Right kidney (tissue), 1 donor: ENCODE results near the gene MRTFA.
"Not testable (repeated sequence)": the region's sequence is repeated elsewhere in the genome, so short reads cannot be mapped to it uniquely, and the experiment has no call there.

Experiments used
- DNase-seq: peaks from one replicate; pipeline ENCODE4 v3.0.0-alpha.2; 2016

Gene MRTFA

DNA sequence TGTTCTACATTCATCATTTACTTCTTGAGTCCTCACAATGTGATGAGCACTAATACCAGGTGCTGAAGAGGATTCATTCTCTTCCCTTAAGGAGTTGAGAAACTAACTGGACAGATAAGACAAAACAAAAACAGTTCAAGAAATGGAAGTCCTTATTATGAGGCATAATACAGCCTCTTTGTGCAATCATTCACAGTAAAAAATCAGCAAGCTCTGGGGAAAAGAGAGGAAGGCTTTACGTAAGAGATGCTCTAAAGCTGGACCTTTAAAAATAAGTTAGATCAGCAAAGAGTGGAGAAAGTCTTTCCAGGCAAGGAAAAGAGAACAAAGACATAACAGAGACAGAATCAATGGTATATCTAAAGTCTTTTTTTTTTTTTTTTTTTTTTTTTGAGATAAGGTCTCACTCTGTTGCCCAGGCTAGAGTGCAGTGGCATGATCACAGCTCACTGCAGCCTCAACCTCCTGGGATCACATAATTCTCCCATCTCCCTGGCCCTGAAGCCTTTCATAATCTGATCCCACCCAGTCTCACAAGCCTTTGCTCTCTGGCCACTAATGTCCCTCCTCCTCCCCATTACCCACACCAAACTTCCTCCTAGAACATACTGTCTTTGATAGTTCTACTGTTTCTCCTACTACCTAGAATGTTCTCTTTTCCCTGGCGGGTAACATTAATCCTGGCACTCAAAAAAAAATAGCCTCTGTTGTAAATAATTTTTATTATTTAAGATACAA is 40.9 kb downstream of the MRTFA start:
- DNase-seq, result no peak

DNA sequence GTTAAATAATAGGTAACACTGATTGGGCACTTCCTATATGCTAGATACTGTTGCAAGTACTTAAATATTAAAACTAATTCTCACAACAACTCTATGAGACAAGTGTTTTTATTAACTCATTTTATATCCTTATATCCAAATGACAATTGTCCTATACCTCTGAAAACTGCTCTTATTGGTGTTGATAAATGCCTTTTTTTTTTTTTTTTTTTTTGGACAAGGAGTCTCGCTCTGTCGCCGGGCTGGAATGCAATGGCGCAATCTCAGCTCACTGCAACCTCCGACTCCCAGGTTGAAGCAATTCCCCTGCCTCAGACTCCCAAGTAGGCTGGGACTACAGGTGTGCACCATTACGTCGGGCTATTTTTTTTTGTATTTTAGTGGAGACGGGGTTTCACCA is 41.6 kb downstream of the MRTFA start:
- no peak for DNase-seq

DNA sequence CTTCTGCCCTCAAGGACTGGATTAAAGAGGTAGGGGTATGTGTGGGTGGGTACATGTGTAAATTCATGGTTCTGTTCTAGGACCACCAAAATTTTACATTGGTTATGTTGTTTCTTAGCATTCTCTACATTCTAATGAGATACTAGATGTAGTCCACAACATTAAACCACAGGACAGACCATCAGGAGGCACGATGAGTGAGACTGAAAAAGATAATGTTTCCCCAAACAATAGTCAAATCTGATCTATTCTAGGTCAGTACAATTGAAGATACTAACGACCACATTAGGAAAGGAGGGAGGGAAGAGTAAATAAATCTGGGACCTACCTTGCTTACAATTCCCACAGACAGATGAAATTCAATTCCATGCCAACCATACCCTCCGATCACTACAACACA is 42.2 kb downstream of the MRTFA start:
- no peak for DNase-seq

DNA sequence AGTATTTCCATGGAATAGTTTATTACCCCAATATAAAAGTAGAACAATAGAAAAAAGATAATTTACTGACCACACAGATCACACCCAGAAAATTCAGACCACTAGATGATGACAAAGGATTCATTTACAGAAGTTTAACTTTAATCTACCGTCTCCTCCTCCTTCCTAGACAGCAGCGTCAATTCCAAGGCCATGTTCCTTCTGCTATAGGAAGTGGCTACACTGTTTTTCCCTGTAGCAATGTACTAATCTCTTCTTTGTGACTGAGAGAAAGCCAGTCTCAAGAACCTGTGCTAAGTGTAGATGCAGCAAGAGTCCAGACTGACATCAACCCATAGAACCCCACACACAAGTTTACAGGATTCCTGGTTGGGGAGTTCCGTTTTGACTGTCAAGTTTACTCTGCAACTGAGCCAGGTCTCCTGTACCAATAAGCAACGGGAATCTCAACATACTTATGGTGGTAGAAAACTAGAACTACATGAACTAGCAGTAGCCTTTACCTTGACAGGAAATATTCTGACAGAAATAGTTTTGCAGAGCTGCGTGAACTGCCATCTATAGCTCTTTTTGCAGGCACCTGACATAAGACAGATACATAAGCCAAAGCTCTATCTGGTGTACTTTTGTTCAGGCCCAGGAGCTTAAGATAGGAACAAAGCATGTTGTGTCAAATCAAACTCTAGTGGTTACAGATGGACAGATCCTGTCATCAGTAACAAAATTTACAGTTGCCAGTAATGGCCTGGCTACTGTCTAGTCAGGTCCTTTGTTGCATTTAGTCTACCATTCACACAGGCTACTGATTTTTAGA is 42.9 kb downstream of the MRTFA start:
- DNase-seq, result no peak

DNA sequence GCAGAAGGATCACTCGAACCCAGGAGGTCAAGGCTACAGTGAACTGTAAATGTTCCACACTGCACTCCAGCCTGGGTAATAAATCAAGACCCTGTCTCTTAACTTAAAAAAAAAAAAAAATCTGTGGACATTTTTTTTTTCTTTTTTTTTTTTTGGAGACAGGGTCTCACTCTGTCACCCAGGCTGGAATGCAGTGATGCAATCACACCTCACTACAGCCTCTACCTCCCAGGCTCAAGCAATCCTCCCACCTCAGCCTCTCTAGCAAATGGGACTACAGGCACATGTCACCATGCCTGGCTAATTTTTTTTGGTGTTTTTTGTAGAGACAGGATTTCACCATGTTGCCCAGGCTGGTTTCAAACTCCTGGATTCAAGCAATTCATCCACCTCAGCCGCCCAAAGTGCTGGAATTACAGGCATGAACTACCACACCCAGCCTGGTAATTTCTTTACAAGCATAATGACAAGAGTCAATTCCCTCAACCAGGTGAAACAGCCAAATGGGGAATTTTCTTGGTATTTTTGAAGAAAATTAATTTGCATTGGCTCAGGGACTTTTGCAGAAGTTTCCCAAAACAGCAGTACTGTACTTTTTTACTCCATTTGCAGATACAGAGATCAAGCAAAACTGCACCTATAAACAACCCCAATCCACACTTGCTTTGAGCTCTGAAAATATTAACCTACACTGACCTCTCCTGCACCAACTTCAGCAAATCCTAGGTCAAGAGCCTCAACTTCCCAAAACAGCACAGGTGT is 44.0 kb downstream of the MRTFA start:
- no peak for DNase-seq

DNA sequence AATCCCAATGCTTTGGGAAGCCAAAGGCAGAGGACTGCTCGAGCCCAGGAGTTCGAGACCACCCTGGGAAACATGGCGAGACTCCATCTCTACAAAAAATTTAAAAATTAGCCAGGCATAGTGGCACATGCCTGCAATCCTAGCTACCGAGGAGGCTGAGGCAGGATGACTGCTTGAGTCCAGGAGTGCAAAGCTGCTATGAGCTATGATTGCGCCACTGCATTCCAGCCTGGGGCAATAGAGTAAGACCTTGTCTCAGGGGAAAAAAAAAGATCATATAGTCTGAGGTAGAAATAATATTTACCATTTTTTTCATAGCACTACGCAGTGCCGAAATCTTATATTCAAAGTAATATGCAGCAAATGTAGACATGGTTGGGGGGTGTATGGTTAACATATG is 47.8 kb downstream of the MRTFA start:
- DNase-seq, result no peak

DNA sequence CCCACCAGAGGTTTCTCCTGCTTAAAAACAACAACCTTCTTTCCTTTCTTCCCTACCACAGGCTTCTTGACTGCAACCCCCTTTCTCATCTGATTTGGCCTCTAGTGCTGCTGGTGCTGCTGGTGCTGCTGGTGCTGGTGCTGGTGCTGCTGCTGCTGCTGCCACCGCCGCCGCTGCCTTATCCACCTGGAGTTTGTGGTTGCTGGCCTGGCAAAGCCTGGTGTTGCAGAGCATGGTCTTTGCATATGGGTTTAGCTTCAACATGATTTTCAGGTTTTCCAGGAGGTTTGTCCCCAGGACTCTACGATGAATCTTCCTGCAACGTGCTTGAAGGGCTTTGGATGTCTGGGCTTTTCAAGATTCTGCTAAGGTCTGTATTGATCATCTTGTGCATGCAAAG is 49.7 kb downstream of the MRTFA start:
- DNase-seq, result no peak

DNA sequence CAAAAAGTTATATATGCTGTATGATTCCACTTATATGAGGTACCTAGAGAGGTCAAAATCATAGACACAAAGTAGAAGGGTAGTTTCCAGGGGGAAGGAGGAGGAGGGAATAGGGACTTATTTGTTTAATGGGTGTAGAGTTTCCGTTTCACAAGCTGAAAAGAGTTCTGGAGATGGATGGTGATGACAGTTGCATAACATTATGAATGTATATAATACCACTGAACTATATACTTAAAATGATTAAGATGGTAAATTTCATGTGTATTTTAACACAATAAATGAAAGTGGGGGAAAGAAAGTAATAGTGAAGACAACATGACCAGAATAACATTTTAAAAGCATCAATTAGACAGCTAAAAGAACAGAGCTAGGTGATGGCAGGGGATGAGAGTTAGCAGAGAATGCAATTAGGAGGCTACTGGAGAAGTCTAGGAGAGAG is 51.2 kb downstream of the MRTFA start:
- DNase-seq, result no peak

DNA sequence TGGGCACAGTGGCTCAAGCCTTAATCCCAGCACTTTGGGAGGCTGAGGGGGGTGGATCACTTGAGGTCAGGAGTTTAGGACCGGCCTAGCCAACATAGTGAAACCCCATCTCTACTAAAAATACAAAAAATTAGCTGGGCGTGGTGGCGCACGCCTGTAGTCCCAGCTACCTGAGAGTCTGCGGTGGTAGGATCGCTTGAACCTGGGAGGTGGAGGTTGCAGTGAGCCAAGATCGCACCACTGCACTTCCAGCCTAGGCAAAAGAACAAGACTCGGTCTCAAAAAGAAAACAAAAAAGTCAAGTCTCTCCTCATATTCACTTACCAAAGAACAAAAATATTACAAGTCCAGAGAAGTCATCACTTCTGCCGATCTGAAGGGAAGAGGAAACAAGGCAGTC is 51.8 kb downstream of the MRTFA start:
- DNase-seq, result not testable (repeated sequence)

DNA sequence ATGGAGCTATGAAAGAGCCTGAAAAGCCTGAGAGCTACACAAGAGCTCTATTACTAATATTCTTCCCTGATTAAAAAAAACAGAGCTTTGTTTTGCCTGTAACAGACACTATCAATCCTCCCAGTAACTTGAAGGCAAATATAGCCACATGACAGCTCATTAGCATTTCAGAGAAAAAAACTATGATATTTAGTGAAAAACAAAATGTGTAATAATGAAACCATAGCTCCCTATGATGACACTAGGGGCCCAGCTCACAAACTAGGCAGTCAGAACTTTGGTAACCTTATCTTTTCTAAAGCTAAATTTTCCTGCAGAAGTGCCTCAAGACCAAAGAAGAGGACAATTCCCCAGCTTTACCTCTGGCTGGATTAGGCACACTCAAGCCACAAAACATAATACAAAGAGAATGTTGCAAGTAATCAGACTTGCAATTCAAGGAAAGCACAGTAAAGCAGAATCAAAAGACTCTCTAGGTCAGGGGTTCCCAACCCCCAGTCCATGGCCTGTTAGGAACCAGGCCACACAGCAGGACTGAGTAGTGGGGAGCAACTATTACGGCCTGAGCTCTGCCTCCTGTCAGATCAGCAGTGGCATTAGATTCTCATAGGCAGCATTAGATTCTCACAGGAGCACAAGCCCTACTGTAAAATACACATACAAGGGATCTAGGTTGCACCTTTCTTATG is 53.3 kb downstream of the MRTFA start:
- DNase-seq, result no peak

DNA sequence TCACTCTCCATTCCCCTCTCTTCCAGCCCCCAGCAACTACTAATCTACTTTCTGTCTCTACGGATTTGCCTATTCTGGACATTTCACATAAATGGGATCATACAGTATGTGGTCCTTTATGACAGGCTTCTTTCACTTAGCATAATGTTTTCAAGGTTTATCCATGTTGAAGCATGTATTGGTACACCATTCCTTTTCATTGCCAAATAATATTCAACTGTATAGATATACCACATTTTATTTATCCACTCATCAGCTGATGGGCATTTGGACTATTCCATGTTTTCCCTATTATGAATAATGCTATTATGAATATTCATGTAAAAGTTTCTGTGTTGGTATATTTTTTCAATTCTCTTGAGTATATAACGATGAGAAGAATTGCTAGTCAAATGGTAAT is 54.5 kb downstream of the MRTFA start:
- DNase-seq, result no peak

DNA sequence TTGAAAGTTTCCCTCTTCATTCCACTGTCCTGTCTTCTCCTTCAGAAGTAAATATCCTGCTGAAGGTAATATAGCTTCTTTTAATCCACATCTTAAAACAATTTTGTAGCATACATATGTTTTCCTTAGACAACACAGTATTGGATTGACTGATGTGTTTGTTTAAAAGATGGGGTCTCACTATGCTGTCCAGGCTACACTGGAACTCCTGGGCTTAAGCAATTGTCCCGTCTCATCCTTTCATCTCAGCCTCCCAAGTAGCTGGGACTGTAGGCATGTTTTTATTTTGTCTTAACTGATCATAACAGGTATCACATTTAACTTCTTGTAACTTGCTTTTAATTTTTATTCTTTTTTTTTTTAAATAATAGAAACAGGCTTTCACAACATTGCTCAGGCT is 55.9 kb downstream of the MRTFA start:
- no peak for DNase-seq

DNA sequence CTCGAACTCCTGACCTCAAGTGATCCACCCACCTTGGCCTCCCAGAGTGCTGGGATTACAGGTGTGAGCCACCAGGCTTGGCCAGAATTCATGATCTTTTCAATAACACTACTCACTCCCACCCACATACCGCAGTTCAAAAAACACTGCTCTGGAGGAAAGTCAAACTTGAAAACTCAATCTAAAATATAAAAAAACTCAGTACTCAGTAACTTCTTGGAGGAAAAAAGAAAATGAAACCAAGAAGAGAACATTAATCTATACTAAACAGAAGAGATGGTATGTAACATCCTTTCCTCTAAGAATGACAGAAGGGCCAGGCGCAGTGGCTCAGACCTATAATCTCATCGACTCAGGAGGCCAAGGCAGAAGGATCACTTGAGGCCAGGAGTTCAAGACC is 58.3 kb downstream of the MRTFA start:
- DNase-seq, result no peak

DNA sequence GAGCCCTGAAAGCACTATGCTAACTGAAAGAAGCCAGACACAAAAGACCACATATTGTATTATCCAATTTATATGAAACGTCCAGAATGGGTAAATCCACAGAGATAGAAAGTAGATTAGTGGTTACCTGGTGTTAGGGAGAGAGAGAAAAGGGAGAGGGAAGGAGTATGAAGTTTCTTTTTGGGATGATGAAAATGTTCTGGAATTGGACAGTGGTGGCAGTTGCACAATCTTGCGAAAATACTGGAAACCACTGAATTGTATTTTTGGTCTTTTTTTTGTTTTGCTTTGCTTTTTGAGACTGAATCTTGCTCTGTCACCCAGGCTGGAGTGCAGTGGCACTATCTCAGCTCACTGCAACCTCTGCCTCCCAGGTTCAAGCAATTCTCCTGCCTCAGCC is 63.5 kb downstream of the MRTFA start:
- DNase-seq, result no peak

DNA sequence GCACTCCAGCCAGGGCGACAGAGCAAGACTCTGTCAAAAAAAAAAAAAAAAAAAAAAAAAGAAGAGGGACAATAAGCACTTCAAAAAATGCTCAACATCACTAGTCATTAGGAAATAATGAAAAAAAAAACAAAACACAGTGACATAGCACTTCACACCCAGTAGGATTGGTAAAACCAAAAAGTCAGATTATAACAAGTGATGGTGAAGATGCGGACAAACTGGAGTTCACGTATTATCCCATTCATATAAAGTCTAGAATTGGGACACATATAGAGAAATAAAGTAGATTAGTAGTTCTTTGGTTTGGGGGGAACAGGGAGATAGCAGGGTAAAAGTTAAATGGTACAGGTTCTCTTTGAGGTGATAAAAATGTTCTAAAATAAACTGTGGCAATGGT is 64.6 kb downstream of the MRTFA start:
- no peak for DNase-seq

DNA sequence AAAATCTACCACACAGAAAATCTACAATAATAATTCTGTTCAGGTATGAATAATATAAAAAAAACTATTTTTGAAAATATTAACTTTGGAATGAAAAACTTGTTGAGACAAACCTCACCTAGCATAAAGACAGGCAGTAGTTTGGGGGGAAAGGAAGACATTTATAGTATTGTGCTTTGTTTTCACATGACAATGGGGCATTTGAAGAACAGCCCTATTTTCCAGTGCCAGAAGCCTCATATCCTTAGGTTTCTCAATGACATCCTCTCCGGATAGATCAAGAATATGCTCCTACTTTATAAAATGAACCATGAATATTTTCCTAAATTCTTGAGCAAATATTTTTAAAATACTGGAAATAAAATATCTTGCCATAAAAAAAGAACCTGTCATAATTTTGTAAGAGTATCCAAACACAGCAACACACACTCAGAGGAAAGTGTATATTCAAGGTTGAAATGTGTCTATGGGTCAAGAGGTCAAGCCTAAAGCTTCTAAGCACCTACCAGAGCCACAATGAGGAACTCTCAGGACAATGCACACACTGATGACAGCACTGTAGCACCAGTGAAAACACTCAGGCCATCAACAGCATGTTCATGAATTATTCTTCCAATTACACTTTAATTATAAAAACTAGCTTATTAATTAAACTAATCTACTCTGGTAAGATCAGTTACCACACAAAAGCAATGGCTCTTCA is 68.7 kb downstream of the MRTFA start:
- no peak for DNase-seq

DNA sequence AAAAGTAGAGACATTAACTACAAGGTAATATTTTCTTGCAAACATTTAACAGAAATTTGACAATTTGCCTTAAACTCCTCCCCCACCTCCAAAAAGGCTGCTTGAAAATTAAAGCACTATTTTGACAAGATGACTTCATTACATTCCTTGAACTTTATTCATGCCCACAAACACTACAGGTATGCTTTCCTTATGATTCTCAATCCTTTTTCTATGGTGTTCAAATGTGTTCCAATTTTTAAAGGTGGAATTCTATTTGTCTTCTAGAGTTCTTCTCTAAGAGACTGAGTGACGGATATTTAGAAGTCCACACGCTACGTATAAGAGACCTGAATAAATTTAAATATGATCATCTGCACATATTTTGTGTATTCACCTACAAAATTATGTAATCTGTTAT is 69.4 kb downstream of the MRTFA start:
- no peak for DNase-seq

DNA sequence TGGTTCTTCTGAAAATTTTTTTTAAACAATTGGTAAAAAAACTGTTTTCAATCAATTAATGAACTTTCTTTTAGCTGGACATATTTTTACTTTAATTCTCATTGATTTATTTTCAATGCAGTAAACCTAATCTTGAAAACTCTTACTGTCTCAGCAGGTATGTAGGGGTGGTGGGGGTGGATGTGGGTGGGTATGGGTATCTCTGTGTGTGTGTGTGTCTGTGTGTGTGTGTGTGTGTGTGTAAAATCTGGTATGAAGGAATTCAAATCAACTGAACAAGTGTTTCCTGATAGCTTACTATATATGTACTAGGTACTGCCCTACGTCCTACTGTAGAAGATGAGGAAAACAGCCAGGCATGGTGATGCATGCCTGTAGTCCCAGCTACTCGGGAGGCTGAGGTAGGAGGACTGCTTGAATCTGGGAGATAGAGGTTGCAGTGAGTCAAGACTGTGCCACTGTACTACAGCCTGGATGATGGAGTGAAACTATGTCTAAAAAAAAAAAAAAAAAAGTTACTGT is 75.5 kb downstream of the MRTFA start:
- DNase-seq, result no peak

DNA sequence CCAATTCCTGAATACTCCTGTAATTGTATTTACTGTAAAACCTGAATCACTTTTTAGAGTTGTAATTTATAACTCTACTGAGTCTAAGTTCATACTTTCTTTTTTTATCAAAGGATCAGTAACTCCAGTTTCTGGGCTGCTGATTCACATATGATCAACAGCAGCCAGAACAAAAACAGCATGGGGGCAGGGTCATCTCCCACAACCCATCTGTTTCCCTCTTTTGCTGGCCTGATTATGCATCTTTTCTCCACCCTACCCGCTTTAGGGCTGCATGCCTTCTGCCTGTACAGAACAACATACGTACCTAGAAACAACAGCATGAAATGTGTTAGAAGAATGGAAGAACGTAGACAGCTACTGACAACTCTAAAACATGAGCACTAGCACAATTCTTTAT is 76.0 kb downstream of the MRTFA start:
- no peak for DNase-seq

DNA sequence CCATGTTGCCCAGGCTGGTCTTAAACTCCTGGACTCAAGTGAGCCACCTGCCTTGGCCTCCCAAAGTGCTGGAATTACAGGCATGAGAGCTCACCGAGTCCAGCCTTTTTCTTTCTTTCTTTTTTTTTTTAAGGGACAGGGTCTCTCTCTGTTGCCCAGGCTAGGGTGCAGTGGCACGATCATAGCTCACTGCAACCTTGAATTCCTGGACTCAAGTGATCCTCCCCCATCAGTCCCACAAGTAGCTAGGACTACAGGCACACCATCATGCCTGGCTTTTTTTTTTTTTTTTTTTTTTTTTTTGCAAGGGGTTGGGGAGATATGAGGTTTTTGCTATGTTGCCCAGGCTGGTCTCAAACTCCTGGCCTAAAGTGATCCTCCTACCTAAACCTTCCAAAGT is 78.5 kb downstream of the MRTFA start:
- DNase-seq, result no peak

DNA sequence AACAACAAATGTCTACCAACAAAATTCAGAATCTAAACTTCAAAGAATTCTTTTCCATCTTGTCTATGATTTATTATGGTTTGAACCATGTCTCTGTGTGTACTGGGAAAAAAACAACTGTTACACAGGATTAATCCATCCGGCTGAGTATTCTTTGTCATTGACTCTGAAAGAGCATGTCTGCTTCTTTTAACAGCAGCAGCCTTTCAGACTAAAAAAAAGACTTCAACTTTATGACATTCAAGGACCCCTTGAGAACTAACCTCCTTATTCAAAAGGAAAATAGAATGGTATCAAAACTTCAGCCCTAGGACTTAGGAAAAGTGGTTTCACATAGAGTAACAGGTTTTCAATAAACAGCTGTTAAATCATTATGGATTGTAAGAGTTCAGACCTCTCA is 79.9 kb downstream of the MRTFA start:
- DNase-seq, result no peak

DNA sequence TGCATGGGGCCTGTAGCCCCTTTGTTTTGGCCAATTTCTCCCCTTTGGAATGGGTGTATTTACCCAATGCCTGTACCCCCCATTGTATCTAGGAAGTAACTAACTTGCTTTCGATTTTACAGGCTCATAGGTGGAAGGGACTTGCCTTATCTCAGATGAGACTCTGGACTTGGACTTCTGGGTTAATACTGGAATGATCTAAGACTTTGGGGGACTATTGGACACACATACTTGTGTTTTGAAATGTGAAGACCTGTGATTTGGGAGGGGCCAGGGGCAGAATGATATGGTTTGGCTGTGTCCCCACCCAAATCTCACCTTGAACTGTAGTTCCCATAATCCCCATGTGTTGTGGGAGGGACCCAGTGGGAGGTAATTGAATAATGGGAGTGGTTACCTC is 82.5 kb downstream of the MRTFA start:
- not testable (repeated sequence) for DNase-seq
